Stimulated activated CD4-positive, alpha-beta T cell treated with anti-CD3 and anti-CD28 coated beads, TNF-alpha, amount 100 ng/mL, for 1 hour (primary cell): ENCODE data around the gene GBGT1.
"Not testable (repeated sequence)": the region's sequence is repeated elsewhere in the genome, so short reads cannot be mapped to it uniquely, and the experiment has no call there.

Source experiments
- DNase-seq, 3 donors: peaks; one replicate each; pipeline ENCODE4 v3.0.0-alpha.2; 2020; ENCODE audit warnings: low read depth in 3 of 3, low spot score in 1 of 3

GBGT1 gene

DNA sequence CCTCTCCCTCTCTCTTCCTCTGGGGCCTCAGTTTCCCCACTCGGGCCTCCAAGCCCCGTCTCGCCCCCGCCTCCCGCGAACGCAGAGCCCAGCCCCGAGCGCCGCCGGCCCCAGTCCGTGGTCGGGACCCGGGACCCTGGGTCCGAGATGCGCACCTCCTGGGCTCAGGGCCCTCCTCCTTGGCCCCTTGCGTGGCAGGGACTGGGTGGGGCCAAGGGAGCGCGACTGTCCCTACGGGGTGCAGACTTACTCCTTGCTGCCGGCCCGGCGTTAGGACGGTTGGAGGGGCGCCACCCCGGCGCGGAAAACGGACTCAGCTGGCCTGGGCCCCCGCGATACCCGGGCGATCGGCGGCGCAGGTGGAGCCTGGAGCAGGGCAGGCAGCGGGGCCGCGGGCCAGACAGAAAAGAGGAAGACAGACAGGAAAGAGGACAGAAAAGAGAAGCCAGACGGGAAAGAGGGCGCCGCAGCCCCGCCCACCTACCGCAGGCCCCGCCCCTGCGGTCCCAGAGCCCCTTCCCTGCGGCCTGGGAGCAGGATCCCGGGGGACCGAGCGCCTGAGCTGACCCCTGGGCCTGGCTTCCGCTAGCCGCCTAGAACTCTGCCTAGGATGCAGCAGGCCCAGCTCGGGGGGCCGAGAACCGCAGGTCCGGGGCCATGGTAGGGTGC lies at the start of gene GBGT1:
TSS of gene GBGT1 (minus strand) at position 411 of the 669 bp plus-strand sequence. CDS start 1,502 bp downstream, outside the sequence.
- DNase-seq, result no peak

- no peak for DNase-seq
Measured at GRCh38 chr9:133210609-133211008, 46.9 kb upstream of the GBGT1 start.

DNA sequence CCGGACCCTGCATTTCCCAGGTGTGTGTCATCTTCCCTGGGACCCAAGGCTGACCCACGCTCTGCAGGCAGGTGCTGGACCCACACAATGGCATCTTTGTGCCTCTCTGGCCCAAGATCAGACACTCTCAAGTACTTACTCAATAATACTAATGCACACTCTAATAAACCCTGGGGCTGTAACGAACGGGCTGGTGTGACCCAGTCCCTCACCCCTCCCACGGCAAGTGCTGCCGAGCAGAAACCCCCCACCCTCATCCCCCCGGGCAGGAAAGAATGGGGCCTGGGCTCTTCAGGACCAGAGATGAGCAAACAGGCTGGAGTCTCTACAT lies 46.5 kb upstream of the GBGT1 start:
- DNase-seq, result no peak

DNA sequence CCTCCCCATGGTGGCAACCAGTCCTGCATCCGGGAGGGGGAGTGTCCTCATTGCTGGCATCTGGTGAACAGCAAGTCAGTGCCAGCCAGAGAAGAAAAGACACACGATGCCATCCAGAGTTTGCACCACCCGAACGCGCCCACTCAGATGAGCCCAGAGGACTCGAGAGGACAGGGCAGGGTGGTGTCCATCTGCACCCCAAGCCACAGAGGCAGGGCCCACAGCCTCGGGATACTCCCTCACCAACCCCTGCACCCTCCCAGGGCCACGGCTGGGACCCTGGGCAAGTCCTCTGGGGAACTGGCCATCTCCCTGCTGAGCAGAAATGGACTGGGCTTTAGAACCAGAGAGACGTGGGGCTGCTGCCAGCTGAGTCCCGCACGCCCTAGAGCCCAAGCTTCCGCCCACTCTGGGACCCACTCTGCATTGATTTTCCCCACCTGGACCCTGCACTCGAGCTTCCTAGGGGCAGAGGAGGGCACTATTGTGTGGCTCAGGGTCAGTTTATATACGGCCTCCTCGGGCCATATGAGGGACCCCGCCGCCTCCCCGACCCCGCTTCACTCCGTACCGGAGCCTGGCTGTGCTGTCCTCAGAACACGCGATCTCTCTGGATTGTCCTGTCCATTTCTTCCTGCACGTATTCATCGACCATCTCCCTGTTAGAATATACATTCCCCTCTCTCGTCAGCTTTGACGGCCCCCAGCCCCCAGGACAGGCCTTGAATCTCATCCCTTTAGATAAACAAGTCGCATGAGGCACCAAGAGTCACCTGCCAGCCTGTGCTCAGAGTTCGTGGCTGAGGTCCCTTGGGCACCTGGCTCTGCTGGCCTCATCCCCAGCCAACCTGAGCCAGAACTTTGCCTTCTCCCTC lies 45.9 kb upstream of the GBGT1 start:
- DNase-seq, result not testable (repeated sequence)

DNA sequence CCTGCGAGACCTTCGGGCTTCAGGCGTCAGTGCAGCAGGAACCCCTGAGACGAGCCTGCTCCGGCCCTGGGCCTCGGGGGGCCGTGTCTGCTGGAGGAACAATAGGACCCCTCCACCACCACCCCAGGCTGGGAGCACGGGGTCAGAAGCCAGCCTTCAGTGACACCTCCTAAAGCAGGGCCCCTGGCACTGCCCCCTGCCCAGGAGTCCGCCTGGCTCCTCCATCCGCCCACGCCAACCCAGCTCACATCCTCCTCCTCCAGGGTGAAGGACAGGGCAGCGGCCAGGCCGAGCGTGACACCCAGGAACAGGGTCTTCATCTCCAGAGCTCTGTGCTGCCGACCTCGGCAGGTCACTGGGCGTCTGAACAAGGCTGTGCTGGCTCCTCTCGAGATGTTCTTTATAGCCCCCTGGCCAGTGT lies 45.2 kb upstream of the GBGT1 start, which contains the start of gene OBP2B:
TSS of gene OBP2B (minus strand) at position 371 of the 421 bp plus-strand sequence. CDS start at position 320, 51 bp downstream.
- DNase-seq, result not testable (repeated sequence)

DNA sequence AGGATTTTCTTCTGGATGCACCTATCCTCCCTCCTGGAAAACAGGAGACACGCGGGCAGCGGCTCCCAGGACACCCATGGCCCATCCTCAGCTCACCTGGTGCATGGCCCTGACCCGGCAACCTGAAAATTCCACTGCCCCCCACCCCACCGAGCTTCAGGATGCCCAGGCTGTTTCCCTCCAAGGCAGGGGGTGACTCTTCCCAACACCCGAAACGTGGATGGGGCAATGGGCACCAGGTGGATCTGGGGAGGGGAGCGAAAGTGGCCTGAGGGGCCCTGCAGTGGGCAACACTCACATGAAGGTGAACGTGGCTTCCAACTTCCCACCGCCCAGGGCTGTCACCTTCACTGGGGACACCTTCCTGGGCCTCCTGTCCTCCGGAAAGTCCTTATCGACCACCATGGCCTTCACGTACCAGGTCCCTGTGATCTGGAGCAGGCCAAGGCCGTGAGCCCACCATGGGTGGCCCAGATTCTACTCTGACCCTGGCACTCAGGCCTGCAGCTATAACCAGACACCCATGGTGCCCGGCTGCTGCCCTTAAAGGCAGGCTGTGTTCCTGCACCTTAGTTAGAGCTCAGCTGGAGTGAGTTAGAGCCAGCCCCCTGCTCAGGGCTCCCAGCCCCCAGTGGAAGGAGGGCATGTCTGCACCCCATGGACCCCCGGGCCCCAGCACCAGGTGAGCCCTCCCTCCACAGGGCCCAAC lies 44.6 kb upstream of the GBGT1 start:
- DNase-seq, result not testable (repeated sequence)

GRCh38 chr9:133207540-133208170 lies 43.9 kb upstream of the GBGT1 start:
- no peak for DNase-seq

DNA sequence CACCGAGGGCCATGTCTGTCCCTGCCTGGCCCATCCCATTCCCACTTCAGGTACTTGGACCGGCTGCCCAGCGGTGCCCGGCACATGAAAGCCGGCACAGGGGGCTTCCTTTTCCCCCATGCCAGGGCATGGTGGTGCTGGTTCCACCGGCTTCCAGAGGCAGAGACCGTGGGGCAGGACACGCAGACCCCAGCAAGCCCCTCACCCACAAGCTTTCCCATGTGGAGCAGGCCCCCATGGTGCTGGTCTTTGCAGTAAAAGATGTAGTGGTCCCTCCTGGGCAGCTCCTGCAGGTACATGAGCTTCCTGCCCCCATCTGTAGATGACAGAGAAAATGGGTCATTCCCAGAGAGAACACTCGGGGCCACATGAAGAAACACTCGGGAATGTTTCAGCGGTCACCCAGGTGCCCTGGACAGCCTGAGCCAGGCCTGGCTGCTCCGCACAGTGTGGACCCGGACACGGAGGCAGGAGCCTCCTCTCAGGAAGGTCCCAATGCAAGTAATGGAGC lies 43.4 kb upstream of the GBGT1 start:
- no peak for DNase-seq

GRCh38 chr9:133205996-133206931 lies 42.5 kb upstream of the GBGT1 start:
- no peak for DNase-seq

GRCh38 chr9:133205481-133205887 lies 41.8 kb upstream of the GBGT1 start:
- DNase-seq, result not testable (repeated sequence)

GRCh38 chr9:133204993-133205336 lies 41.3 kb upstream of the GBGT1 start:
- DNase-seq, result no peak

DNA sequence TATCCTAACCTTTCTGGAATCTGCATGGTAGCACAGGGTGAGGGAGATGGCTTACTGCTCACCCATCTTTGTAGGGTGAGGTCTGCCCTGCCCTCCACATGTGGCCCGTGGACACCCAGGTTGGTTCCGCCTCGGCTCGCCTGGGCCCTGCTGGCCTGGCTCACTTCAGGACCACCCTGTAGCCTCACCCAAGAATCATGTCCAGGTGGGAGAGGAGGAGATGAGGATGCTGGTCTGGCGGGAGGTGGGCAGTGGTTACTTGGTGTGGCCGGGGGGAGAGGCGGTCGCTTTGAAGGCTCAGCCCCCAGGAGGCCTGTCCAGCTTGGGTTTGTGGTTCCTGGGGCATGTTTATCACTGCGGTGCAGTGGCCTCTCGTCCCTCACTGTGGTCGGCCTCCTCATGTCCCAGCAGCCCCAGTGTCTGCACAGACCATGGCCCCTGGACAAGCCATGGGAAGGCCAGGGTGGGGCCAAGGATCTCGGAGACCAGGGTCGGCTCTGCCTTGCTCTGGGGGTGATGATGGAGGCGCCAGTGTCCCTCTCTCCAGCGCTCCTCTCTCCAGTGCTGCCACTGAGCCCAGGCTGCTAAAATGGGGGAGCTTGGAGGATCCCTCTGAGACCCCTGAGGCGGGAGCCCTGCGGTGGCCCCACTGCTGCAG lies 40.8 kb upstream of the GBGT1 start:
- DNase-seq, result no peak

- DNase-seq, result no peak
Measured at GRCh38 chr9:133203506-133204075, 39.9 kb upstream of the GBGT1 start.

DNA sequence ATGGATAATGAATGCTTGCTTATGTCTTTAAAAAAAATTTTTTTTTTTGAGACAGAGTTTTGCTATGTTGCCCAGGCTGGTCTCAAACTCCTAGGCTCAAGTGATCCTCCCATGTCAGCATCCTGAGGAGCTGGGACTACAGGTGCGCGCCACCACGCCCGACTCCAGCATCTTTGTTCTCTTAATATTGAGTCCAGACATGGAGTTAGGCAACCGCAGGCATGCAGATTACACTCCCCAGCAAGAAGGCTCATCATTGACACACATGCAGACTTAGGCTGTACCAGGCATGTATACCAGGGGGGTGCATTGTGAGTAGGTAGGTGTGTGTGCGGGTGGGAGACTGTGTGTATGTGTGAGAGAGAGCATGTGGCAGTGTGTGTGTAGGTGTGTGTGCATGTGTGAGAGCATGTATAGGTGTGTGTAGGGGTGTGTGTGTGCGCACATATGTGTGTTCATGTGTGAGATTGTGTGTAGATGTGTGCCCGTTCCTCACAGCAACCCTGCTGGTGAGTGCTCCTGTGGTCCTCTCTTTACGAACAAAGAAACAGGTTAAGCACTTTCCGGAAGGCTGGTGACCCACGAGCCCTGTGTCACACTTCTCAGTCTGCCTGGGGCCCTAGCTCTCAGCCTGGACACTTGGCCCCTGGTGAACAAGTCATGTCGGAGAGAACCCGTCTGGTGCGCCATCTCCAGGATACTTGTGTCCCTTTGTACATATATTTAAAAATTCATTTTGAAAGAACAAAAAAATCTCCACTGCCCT lies 39.2 kb upstream of the GBGT1 start:
- DNase-seq, result no peak

- DNase-seq, result no peak
Measured at GRCh38 chr9:133202145-133202513, 38.4 kb upstream of the GBGT1 start.

GRCh38 chr9:133201424-133202144 lies 37.9 kb upstream of the GBGT1 start:
- DNase-seq, result no peak

GRCh38 chr9:133200631-133201030 lies 36.9 kb upstream of the GBGT1 start:
- DNase-seq, result no peak
